Tibial nerve (tissue), 4 donors: ENCODE results near the gene CLTC.

Source experiments
- EP300 ChIP-seq, 2 donors: sonication (generic); formaldehyde crosslinking; IDR thresholded peaks; one replicate each; pipeline ENCODE4 v1.6.1; 2017; ENCODE audit warnings: antibody characterized with exemption in 2 of 2, mild to moderate bottlenecking in 1 of 2
- POLR2A ChIP-seq, 2 donors: fragments of 450-650 bp; IDR thresholded peaks; one replicate each; pipeline ENCODE4 v1.6.1; 2017; ENCODE audit warnings: antibody characterized with exemption in 2 of 2, mild to moderate bottlenecking in 2 of 2, moderate library complexity in 2 of 2
- TF ChIP-seq, protein P1 (sequence below), 5 experiments: fragments of 200-600 bp in 3 of 5; fragments of 450-650 bp in 2 of 5; sonication (generic) in 3 of 5; IDR thresholded peaks; one replicate each; pipeline ENCODE4 v1.5.1; 2016 to 2019; ENCODE audit warnings: antibody characterized with exemption in 5 of 5, mild to moderate bottlenecking in 3 of 5, moderate library complexity in 2 of 5

GRCh38 chr17:59607817-59608403 is 11.8 kb upstream of the CLTC start:
- TF ChIP-seq, protein P1, sequence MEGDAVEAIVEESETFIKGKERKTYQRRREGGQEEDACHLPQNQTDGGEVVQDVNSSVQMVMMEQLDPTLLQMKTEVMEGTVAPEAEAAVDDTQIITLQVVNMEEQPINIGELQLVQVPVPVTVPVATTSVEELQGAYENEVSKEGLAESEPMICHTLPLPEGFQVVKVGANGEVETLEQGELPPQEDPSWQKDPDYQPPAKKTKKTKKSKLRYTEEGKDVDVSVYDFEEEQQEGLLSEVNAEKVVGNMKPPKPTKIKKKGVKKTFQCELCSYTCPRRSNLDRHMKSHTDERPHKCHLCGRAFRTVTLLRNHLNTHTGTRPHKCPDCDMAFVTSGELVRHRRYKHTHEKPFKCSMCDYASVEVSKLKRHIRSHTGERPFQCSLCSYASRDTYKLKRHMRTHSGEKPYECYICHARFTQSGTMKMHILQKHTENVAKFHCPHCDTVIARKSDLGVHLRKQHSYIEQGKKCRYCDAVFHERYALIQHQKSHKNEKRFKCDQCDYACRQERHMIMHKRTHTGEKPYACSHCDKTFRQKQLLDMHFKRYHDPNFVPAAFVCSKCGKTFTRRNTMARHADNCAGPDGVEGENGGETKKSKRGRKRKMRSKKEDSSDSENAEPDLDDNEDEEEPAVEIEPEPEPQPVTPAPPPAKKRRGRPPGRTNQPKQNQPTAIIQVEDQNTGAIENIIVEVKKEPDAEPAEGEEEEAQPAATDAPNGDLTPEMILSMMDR (IDR thresholded peaks at IDR 0.05): peak in 1 of 5 experiments; percentile 13
- TF ChIP-seq POLR2A (IDR thresholded peaks at IDR 0.05) (no peak), EP300 (IDR thresholded peaks at IDR 0.05) (no peak)
